Prostate gland (tissue), 2 donors: Measurements from ENCODE around the gene ZNF469. TPM values are rescaled to one million over a fixed set of nuclear protein-coding genes. Genes with fewer than 3 reads are reported as not detected.

Source experiments
- DNase-seq: peaks from one replicate; pipeline ENCODE4 v3.0.0-alpha.2; 2019; ENCODE audit warnings: low spot score
- H3K27ac ChIP-seq, 2 donors: fragments of 200-600 bp; sonication (generic); 2 replicates each; pipeline ENCODE4 v1.5.1; 2017 to 2019
- H3K27me3 ChIP-seq: fragments of 200-600 bp; sonication (generic); replicated peaks from 2 replicates; pipeline ENCODE4 v1.5.1; 2019; ENCODE audit not compliant: insufficient read depth
- H3K36me3 ChIP-seq, 2 donors: fragments of 200-600 bp; sonication (generic); 1 replicate in 1 of 2; 2 replicates in 1 of 2; pipeline versions ENCODE4 v1.5.1 to v1.8.1; 2017 to 2019
- H3K4me1 ChIP-seq: fragments of 200-600 bp; sonication (generic); replicated peaks from 2 replicates; pipeline ENCODE4 v1.5.1; 2019
- H3K4me3 ChIP-seq, 2 donors: fragments of 200-600 bp; sonication (generic); 2 replicates each; pipeline ENCODE4 v1.5.1; 2017 to 2019
- H3K9me3 ChIP-seq: fragments of 200-600 bp; sonication (generic); 2 replicates; pipeline ENCODE4 v1.5.1; 2017
- CTCF ChIP-seq, 4 experiments: fragments of 200-600 bp in 2 of 4; fragments of 450-650 bp in 2 of 4; sonication (generic) in 2 of 4; IDR thresholded peaks; 1 replicate in 3 of 4; 2 replicates in 1 of 4; pipeline ENCODE4 v1.5.1; 2016 to 2019; ENCODE audit warnings: antibody characterized with exemption in 4 of 4, mild to moderate bottlenecking in 2 of 4, moderate library complexity in 2 of 4
- POLR2A ChIP-seq: fragments of 450-650 bp; IDR thresholded peaks from one replicate; pipeline ENCODE4 v1.6.1; 2016; ENCODE audit warnings: antibody characterized with exemption, mild to moderate bottlenecking
- POLR2AphosphoS5 ChIP-seq: sonication (generic); formaldehyde crosslinking; IDR thresholded peaks from one replicate; pipeline ENCODE4 v1.6.1; 2017; ENCODE audit warnings: antibody characterized with exemption
- WGBS: methylation state at CpG from one replicate; pipeline ENCODE4 v1.1.5; 2018; 5-methylcytosine and 5-hydroxymethylcytosine counted together
- intact Hi-C: fragments of 100-400 bp; cut with DNase I; formaldehyde crosslinking; loops from one replicate; pipeline ENCODE4 v1.14.2; 2022
- total RNA-seq, 2 donors: library from RNA; depleted of rRNA; stranded (reverse); fragments of >200 nt; gene quantifications; one replicate each; pipeline ENCODE4 v1.1.0, GENCODE V29; 2016

ZNF469 gene
- total RNA-seq, 2 donors from 2014 or later, result 3.6 to 4.4 TPM

GRCh38 chr16:88380619-88381018, 2.1 kb upstream of the ZNF469 start:
- WGBS, result 91% methylated on average over 7 of the region's 7 CpGs
- no peak for DNase-seq
- H3K27ac ChIP-seq, result no peak overlapping the region
- no peaks in the 10 kb centered on the region for H3K27me3 ChIP-seq
- H3K4me1 ChIP-seq, result no peaks in the 10 kb centered on the region
- H3K9me3 ChIP-seq, result no peaks in the 10 kb centered on the region
- no peak for TF ChIP-seq POLR2A
- TF ChIP-seq POLR2AphosphoS5, result no peak
- TF ChIP-seq CTCF (IDR thresholded peaks at IDR 0.05), result no peak
- H3K36me3 ChIP-seq, result no peaks in the 10 kb centered on the region
- no peak overlapping the region for H3K4me3 ChIP-seq
- intact Hi-C loops, result loop anchor here (5.0 kb wide), 2 partner anchors 183 to 398 kb away; no protein-coding TSS in a partner anchor

DNA sequence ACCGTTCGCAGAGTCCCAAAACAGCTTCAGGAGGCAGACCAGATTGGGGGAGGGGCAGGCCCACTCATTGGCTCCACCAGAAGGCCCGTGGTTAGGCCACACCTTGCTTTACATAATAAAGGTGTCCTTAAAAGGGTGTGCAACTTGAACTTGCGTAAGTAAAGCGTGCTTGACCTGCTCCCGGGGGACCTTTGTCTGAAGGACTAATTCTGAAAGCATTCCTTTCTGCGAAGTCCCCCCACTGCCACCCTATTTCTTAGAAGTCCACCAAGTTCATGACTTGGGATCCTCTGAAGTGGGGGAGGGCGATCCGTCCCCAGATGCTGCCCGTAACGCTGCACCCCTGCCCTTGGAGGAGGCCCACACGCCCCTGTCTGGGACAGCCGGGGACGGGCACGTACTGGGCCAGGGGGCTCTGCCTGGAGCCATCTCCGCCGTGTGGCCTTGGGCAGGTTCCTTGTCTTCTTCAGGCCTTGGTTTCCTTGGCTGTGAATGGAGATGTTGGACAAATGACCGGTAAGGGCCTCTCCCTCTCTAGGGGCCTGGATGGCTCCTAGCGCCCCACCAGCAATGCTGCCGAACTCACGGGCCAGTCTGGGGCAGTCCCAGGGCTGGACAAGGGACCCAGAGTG, 823 bp upstream of the ZNF469 start:
- no peak overlapping the region for H3K27ac ChIP-seq
- no peaks in the 10 kb centered on the region for H3K9me3 ChIP-seq
- 90% methylated on average over 21 of the region's 21 CpGs for WGBS
- intact Hi-C loops, result loop anchor here (5.0 kb wide), 2 partner anchors 185 to 400 kb away; no protein-coding TSS in a partner anchor
- TF ChIP-seq CTCF (IDR thresholded peaks at IDR 0.05), result no peak
- no peak for TF ChIP-seq POLR2AphosphoS5
- TF ChIP-seq POLR2A, result no peak
- no peak overlapping the region for H3K4me3 ChIP-seq
- H3K27me3 ChIP-seq, result no peaks in the 10 kb centered on the region
- no peaks in the 10 kb centered on the region for H3K4me1 ChIP-seq
- no peaks in the 10 kb centered on the region for H3K36me3 ChIP-seq
- DNase-seq, result no peak

DNA sequence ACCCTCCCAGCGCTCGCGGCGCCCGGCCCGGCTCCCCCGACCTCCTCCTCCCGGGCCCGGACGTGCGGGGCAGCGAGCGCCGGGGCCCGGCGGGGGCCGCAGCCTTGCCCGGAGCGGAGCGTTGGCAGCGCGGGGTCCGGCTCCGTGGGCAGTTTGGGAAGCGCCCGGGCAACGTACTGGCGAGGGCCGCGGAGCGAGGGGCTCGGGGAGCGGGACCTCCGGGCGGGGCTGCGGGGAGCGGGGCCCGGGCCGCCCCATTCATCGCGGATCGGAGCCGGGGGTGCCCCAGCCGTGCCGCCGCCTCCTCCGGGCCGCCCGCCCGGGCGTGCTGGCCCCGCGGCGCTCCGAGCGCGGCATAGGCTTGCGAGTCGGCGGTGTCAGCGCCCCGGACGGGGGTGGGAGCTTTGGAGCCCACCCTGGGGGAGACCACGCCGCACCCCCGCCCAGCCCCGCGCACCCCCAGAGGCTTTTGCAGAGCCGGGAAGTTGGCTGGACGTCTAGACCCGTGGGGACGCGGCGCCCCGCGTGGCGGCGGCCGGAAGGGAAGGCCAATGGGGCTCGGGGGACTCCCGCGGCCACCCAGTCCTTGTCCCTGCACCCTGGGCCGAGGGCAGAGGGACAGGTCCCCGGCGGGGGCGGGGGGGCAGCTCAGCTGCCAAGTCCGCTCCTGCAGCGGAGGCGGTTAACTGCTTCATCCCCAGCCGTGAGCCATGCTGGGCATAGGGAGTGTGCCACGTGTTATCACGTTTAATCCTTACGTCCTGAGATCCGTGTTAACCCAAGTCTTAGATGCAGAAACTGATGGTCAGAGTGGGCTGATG, 852 bp downstream of the ZNF469 start:
- peaks cover 4% of the 10 kb centered on the region for H3K4me1 ChIP-seq
- no peaks in the 10 kb centered on the region for H3K36me3 ChIP-seq
- H3K9me3 ChIP-seq, result no peaks in the 10 kb centered on the region
- WGBS, result 0% methylated on average over 11 of the region's 94 CpGs
- no peaks in the 10 kb centered on the region for H3K27me3 ChIP-seq
- DNase-seq, result no peak
- H3K4me3 ChIP-seq, result peak overlapping the region; percentile 21 to 38
- H3K27ac ChIP-seq, result no peak overlapping the region
- no peak for TF ChIP-seq POLR2AphosphoS5
- peak in 3 of 4 experiments; percentile 8 to 54 (median 51) for TF ChIP-seq CTCF (IDR thresholded peaks at IDR 0.05)
- intact Hi-C loops, result loop anchor here (5.0 kb wide), 2 partner anchors 186 to 401 kb away; no protein-coding TSS in a partner anchor

- Histone ChIP-seq H3K9me3 (no peaks in the 10 kb centered on the region), H3K36me3 (no peaks in the 10 kb centered on the region), H3K27me3 (no peaks in the 10 kb centered on the region), H3K4me1 (peaks cover 4% of the 10 kb centered on the region), H3K27ac (no peak overlapping the region), H3K4me3 (peak overlapping the region in 1 of 2 donors; percentile 38)
- WGBS, result 63% methylated on average over 18 of the region's 18 CpGs
- TF ChIP-seq POLR2AphosphoS5 (no peak), POLR2A (no peak), CTCF (IDR thresholded peaks at IDR 0.05) (no peak)
- intact Hi-C loops, result loop anchor here (5.0 kb wide), 2 partner anchors 187 to 402 kb away; no protein-coding TSS in a partner anchor
- no peak for DNase-seq
Observed at GRCh38 chr16:88384222-88385111, 1.7 kb downstream of the ZNF469 start.
